Astrocyte of the spinal cord (primary cell): Measurements from ENCODE around the gene SYCE1L.
A peak's percentile ranks its signal among the peaks of the same experiment; 100 is the strongest.

Experiments
- DNase-seq: peaks from one replicate; pipeline ENCODE4 v3.0.0; 2011; ENCODE audit warnings: low read depth, low spot score
- H3K4me3 ChIP-seq: 2 replicates; pipeline ENCODE4 v1.5.1; 2011; ENCODE audit warnings: low read depth, mild to moderate bottlenecking, low read length, moderate library complexity
- in situ Hi-C: cut with HindIII; loops from 2 replicates; pipeline ENCODE4 v1.10.0; 2017; ENCODE audit warnings: low sequenced_read_pairs
- TF ChIP-seq, protein P1 (sequence below): IDR thresholded peaks from 2 replicates; pipeline ENCODE4 v1.5.1; 2012; ENCODE audit warnings: low read depth, mild to moderate bottlenecking, low read length, inconsistent platforms

SYCE1L gene

DNA sequence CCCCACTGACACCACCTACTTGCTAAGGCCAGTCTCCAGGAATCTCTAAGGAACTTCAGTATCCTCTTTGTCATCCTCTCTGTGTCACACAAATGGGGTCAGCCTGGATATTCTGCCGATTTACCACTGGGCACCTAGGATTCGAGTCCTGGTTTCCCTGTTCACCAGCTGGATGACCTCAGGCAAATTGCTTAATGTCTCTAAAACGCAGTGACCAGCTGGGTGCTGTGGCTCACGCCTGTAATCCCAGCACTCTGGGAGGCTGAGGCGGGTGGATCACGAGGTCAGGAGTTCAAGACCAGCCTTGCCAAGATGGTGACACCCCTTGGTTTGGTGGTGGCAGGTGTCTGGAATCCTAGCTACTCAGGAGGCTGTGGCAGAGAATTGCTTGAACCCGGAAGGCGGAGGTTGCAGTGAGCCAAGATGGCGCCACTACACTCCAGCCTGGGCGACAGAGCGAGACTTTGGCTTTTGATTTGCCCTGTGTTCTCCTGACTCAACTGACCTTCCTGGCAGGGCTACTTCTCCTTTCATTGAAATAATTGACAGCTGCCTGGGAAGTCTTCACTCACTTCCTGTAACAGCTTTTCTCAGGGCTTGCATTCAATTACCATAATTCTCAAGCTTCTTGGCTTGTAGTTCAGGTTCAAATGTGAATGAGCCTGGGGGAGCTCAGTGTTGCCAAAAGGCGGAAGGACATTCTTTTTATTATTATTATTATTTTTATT is 15.4 kb downstream of the SYCE1L start:
- TF ChIP-seq, protein P1, sequence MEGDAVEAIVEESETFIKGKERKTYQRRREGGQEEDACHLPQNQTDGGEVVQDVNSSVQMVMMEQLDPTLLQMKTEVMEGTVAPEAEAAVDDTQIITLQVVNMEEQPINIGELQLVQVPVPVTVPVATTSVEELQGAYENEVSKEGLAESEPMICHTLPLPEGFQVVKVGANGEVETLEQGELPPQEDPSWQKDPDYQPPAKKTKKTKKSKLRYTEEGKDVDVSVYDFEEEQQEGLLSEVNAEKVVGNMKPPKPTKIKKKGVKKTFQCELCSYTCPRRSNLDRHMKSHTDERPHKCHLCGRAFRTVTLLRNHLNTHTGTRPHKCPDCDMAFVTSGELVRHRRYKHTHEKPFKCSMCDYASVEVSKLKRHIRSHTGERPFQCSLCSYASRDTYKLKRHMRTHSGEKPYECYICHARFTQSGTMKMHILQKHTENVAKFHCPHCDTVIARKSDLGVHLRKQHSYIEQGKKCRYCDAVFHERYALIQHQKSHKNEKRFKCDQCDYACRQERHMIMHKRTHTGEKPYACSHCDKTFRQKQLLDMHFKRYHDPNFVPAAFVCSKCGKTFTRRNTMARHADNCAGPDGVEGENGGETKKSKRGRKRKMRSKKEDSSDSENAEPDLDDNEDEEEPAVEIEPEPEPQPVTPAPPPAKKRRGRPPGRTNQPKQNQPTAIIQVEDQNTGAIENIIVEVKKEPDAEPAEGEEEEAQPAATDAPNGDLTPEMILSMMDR: no peak
- no peak for DNase-seq
- in situ Hi-C loops: no loop called here
- H3K4me3 ChIP-seq: no peak overlapping the region

DNA sequence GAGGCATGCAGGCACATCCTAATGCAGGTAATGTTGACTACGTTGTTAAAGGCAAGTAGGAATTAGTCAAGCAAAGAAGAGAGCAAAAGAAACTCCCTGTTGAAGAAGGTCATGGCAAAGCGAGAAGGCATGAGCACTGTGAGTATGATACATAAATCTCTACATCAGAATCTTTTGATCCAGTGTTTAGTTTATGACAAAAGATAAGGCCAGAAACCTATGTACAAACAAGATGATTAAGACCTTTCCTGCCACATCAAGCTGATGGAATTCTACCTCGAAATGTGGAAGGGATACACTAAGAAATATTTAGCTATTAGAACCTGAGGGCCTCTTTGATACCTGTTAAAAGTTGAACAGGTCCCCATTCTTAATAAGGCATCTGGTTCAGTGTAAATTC is 20.2 kb downstream of the SYCE1L start:
- TF ChIP-seq, protein P1: no peak
- no peak overlapping the region for H3K4me3 ChIP-seq
- DNase-seq: no peak
- in situ Hi-C loops: no loop called here

DNA sequence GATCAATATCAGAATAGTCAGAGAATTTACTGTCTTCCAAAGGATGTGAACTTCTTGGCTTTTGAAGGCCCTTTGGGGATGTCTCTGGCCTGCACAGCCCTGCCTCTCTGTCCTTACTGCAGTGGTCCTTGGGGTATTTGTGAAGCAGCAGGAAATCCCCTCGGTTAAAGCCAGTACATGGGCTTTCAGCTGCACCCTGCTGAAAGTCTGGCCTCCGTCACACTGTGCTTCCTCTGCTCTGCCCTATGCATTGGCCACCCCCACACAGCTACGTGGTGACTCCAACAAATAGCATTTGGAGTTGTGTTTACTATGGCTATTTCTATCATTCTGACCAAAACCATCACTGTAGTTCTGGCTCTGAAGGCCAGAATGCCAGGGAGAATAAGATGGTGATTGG is 21.2 kb downstream of the SYCE1L start:
- in situ Hi-C loops: no loop called here
- H3K4me3 ChIP-seq: no peak overlapping the region
- TF ChIP-seq, protein P1: no peak
- DNase-seq: no peak

DNA sequence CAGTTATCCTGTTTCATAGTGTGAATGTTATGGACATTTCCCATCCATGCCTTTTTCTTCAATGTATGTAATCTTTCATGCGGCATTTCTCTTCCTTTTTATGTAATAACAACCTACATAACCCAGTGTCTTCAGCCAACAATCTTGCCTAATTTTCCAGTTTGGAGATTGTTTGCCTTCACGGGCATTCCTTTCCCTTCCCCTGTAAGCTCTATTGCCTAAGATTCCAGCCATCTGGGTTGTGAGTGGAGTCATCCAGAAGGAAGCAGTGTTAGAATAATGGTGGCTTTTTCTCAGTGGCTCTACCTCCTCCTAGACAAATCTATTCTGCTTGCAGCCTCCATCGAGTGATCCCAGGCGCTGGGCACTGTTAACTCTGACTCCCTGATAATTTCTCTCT is 22.3 kb downstream of the SYCE1L start:
- no peak for DNase-seq
- in situ Hi-C loops: no loop called here
- TF ChIP-seq, protein P1: no peak
- H3K4me3 ChIP-seq: no peak overlapping the region

DNA sequence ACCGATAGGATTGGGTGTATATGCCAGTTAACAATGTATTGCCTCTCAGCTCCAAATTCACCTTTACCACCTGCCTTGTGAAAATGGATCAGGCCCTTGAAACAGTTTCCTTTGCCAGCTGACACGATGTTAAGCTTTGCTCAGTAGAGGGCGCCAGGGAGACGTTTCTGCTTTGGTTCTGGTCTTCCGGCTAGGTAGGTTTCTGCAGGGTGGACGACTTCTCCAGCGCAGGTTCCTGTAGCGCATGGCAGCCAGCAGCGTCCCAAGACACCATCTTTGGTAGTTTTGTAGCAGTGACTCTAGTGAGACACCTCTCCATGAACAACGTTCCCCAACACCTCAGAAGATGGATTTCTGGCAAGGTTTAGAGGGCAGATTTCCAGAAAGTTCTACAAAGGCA is 24.0 kb downstream of the SYCE1L start:
- DNase-seq: no peak
- in situ Hi-C loops: no loop called here
- TF ChIP-seq, protein P1: peak; percentile 24
- no peak overlapping the region for H3K4me3 ChIP-seq

DNA sequence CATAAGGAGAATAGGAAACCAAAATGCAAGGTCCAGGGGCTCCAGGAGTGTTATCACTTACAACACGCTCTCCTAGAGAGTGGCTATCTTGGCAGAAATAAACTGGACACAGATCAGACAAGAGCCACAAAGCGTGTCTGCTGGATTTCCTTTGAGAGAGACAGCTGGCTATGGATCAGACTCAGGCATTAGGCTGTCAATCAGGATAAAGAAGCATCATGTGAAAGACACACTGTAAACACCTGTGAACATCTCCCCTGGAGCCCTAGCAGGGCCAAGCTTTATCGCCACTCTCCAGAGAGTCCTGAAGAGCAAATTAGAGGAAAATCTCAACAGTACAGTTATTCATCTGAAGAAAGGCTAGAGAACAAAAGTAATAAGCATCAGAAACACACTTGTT is 26.0 kb downstream of the SYCE1L start:
- TF ChIP-seq, protein P1: no peak
- DNase-seq: no peak
- in situ Hi-C loops: no loop called here
- no peak overlapping the region for H3K4me3 ChIP-seq
